Aorta (tissue), 5 donors: ENCODE measurements around the gene BTD. TPM values are rescaled to one million over a fixed set of nuclear protein-coding genes. Genes with fewer than 3 reads are reported as not detected.
A peak's percentile ranks its signal among the peaks of the same experiment; 100 is the strongest.
"Not testable (repeated sequence)": the region's sequence is repeated elsewhere in the genome, so short reads cannot be mapped to it uniquely, and the experiment has no call there.

Source experiments
- ATAC-seq: fragments of 200-7000 bp; cut with Tn5 transposase; one replicate; pipeline ENCODE4 v1.9.1; 2022; ENCODE audit warnings: moderate library complexity; ENCODE audit not compliant: low FRiP score
- DNase-seq, 2 donors: peaks; one replicate each; pipeline ENCODE4 v3.0.0-alpha.2; 2020
- H3K27ac ChIP-seq, 2 donors: one replicate each; pipeline ENCODE4 v1.5.1; 2013; ENCODE audit warnings: low read length in 2 of 2, mild to moderate bottlenecking in 2 of 2, moderate library complexity in 2 of 2, control low read depth in 1 of 2, inconsistent platforms in 1 of 2, low read depth in 1 of 2
- H3K27me3 ChIP-seq, 2 donors: one replicate each; pipeline ENCODE4 v1.6.1; 2013; ENCODE audit warnings: control low read depth in 1 of 2, low read length in 1 of 2, mild to moderate bottlenecking in 1 of 2, moderate library complexity in 1 of 2; ENCODE audit not compliant: insufficient read depth in 2 of 2, control insufficient read depth in 1 of 2
- H3K36me3 ChIP-seq, 2 donors: one replicate each; pipeline ENCODE4 v1.6.1; 2013; ENCODE audit warnings: control low read depth in 1 of 2, low read length in 1 of 2, mild to moderate bottlenecking in 1 of 2; ENCODE audit not compliant: insufficient read depth in 2 of 2, control insufficient read depth in 1 of 2
- H3K4me1 ChIP-seq, 2 donors: one replicate each; pipeline ENCODE4 v1.6.1; 2013; ENCODE audit warnings: low read length in 2 of 2, control low read depth in 1 of 2, mild to moderate bottlenecking in 1 of 2, moderate library complexity in 1 of 2; ENCODE audit not compliant: insufficient read depth in 2 of 2, control insufficient read depth in 1 of 2
- H3K4me3 ChIP-seq, 2 donors: one replicate each; pipeline ENCODE4 v1.5.1; 2013; ENCODE audit warnings: low read length in 2 of 2, control low read depth in 1 of 2, mild to moderate bottlenecking in 1 of 2
- H3K9me3 ChIP-seq: one replicate; pipeline ENCODE4 v1.6.1; 2013; ENCODE audit warnings: mild to moderate bottlenecking, low read length; ENCODE audit not compliant: control insufficient read depth
- WGBS, 2 donors: extraction: QIAGEN DNeasy Blood & Tissue Kit; methylation state at CpG; one replicate each; pipeline ENCODE4 v1.1.7; 2013; 5-methylcytosine and 5-hydroxymethylcytosine counted together
- intact Hi-C, 2 donors: fragments of 100-400 bp; cut with DNase I; formaldehyde crosslinking; loops; one replicate each; pipeline versions ENCODE4 v1.14.2 to v1.15.0; 2022
- polyA plus RNA-seq, 2 donors: library from polyadenylated mRNA; stranded (reverse); fragments of 200-250 nt; gene quantifications; one replicate each; pipeline ENCODE4 v1.2.3, GENCODE V29; 2013
- total RNA-seq, 2 donors: library from RNA; stranded (reverse); fragmentation: NEBNext Ultra II Directional; extraction: Animal tissue kit (Norgen Biotek cat#: 25700); gene quantifications; one replicate each; pipeline ENCODE4 v1.2.1, GENCODE V29; 2021
- donor health status: healthy with polysubstance abuse.
- donor health status: Bipolar disorder and iron deficiency.
- donor health status: DM: no; HTN: no; CAD: no.
- donor health status: DM: no; HTN: no; CAD: no.
- donor health status: DM: yes; HTN: yes; CAD: no.

Gene BTD
- total and polyA plus RNA-seq, 4 donors: 8.4 to 20.5 (median 14.7) TPM

DNA sequence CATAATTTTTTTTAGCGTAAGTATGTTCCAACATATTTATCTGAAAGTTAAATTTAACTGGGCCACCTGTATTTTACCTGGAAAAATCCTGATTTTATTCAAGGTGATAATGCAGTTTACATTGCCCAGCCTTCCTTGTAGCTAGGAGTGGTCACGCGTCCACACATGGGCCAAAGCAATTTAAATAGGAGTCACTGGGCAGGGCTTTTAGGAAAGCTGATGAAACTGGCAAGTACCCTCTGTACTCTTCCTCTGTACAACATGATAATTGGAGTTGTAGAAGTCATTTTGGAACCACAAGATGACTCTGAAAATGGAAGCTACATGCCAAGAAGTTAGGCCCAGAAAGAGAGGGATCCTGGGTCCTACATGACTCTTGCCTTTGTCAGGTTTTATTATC is 9.5 kb downstream of the BTD start:
- no peaks in the 10 kb centered on the region for H3K36me3 ChIP-seq
- no peaks in the 10 kb centered on the region for H3K27me3 ChIP-seq
- ATAC-seq (no peak), DNase-seq (no peak)
- no peaks in the 10 kb centered on the region for H3K9me3 ChIP-seq
- H3K4me1 ChIP-seq: peaks cover 0 to 3% of the 10 kb centered on the region in 2 donors
- no peak overlapping the region for H3K4me3 ChIP-seq
- WGBS, 2 donors: 96 to 99% methylated on average over 3 of the region's 3 CpGs
- intact Hi-C loops: no loop called here
- H3K27ac ChIP-seq: no peak overlapping the region

DNA sequence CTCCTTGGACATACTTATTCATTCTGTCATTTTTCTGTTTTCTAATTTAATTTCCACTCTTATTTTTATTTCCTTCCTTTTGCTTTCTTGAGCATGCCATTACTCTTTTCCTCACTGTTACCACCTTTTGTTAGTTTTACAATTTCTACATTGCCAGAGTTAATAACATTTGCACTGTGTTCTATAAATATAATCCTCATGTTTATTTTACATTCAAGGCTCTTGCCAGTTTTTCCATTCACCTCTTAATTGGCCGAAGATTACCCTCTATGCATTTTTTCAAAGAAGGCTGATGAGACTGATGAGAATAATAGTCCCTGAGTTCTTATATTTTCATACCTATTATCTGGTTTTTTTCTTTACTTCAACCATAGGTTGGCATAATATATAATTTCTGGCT is 10.5 kb downstream of the BTD start:
- Histone ChIP-seq H3K4me3 (no peak overlapping the region), H3K9me3 (no peaks in the 10 kb centered on the region), H3K27ac (no peak overlapping the region), H3K27me3 (no peaks in the 10 kb centered on the region), H3K36me3 (no peaks in the 10 kb centered on the region), H3K4me1 (peaks cover 0 to 3% of the 10 kb centered on the region in 2 donors)
- DNase-seq (no peak), ATAC-seq (no peak)
- intact Hi-C loops: no loop called here
- 7 to 21% methylated on average over 1 of the region's 1 CpG for WGBS, 2 donors

DNA sequence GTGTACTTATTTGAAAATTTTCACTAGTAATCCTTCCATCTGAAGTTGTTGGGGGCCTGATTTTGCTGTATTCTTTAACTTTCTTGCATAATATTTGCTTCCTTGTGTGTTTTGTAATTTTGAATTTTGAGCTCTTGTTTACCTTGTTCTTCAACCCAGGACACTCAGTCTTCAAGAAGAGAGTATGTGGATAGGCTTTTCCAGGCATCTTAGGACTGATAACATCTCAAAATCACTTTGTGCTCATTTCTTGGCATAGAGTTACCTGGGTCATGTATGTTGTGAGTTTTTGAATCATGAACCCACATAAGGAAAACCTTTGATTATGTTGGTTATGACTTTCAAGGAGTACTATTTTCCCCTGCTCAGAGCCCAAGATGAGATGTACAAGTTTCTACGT is 13.4 kb downstream of the BTD start:
- intact Hi-C loops: no loop called here
- H3K36me3 ChIP-seq: no peaks in the 10 kb centered on the region
- no peak for ATAC-seq
- H3K27ac ChIP-seq: no peak overlapping the region
- DNase-seq: no peak
- no peak overlapping the region for H3K4me3 ChIP-seq
- 88 to 90% methylated on average over 1 of the region's 1 CpG for WGBS, 2 donors
- no peaks in the 10 kb centered on the region for H3K9me3 ChIP-seq
- peaks cover 0 to 3% of the 10 kb centered on the region in 2 donors for H3K4me1 ChIP-seq
- no peaks in the 10 kb centered on the region for H3K27me3 ChIP-seq

DNA sequence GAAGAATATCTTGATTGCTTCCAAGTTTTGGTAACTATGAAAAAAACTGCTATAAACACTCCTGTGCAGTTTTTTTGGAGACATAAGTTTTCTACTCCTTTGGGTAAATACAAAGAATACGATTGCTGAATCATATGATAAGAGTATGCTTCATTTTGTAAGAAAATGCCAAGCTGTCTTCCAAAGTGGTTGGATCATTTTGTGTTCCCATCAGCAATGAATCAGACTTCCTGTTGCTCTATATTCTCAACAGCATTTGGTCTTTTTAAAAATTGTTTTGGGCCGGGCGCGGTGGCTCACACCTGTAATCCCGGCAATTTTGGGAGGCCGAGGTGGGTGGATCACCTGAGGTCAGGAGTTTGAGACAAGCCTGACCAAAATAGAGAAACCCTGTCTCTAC is 14.5 kb downstream of the BTD start:
- no peaks in the 10 kb centered on the region for H3K4me1 ChIP-seq
- WGBS, 2 donors: 89 to 93% methylated on average over 6 of the region's 6 CpGs
- no peak for ATAC-seq

DNA sequence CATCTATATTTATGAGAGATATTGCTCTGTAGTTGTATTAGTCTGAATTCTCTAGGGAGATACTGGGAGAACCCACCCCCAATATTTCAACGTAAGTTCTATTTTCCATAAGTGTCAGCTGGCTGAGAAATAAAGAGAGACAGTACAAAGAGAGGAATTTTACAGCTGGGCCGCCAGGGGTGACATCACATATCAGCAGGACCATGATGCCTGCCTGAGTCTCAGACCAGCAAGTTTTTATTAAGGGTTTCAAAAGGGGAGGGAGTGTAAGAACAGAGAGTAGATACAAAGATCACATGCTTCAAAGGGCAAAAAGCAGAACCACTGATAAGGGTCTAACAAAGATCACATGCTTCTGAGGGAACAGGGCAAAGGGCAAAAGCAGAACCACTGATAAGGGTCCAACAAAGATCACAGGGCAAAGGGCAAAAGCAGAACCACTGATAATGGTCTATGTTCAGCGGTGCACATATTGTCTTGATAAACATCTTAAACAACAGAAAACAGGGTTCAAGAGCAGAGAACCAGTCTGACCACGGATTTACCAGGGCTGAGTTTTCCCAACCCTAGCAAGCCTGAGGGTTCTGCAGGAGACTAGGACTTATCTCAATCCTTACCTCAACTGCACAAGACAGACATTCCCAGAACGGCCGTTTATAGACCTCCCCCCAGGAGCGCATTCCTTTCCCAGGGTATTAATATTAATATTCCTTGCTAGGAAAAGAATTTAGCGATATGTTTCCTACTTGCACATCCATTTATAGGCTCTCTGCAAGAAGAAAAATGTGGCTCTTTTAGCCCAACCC is 18.3 kb downstream of the BTD start:
- intact Hi-C loops, ATAC-seq, H3K4me1 ChIP-seq, H3K27ac ChIP-seq, H3K27me3 ChIP-seq, H3K4me3 ChIP-seq, H3K36me3 ChIP-seq, DNase-seq, H3K9me3 ChIP-seq: not testable (repeated sequence)
- WGBS, 2 donors: 94% methylated on average over 8 of the region's 8 CpGs

More for the DNA sequence above, 14.5 kb downstream of the BTD start:
- Histone ChIP-seq H3K27ac (no peak overlapping the region), H3K4me3 (no peak overlapping the region), H3K9me3 (no peaks in the 10 kb centered on the region), H3K27me3 (no peaks in the 10 kb centered on the region), H3K36me3 (no peaks in the 10 kb centered on the region)
- intact Hi-C loops: no loop called here
- no peak for DNase-seq

DNA sequence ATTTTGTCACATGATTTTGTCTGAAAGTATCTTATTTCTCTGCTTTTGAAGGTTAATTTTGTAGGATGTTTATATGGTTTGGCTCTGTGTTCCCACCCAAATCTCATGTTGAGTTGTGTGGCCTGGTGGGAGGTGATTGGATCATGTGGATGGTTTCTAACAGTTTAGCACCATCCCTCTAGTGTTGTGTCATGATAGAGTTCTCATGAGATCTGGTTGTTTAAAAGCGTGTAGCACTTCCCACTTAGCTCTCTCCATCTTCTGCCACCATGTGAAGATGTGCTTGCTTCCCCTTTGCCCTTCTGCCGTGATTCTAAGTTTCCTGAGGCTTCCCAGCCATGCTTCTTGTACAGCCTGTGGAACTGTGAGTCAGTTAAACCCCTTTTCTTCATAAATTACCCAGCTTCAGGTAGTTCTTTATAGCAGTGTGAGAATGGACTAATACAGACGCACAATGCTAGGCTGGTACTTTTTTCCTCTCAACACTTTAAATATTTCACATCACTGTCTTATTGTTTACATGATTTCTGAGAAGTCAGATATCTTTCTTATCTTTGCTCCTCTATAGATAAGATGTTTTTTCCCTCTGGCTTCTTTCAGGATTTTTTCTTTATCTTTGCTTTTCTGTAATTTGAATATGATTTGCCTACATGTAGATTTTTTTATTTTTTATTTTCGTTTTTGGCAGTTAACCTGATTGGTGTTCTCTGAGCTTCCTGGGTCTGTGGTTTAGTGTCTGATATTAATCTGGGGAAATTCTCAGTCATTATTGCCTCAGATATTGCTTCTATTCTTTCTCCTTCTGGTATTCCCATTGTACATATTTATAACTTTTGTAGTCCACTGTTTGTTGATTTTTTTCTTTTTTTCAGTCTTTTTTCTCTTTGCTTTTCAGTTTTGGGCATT is 22.2 kb downstream of the BTD start:
- no peaks in the 10 kb centered on the region for H3K36me3 ChIP-seq
- ATAC-seq (no peak), DNase-seq (no peak)
- no peaks in the 10 kb centered on the region for H3K9me3 ChIP-seq
- no peak overlapping the region for H3K27ac ChIP-seq
- H3K4me3 ChIP-seq: no peak overlapping the region
- no peaks in the 10 kb centered on the region for H3K4me1 ChIP-seq
- WGBS, 2 donors: 72 to 75% methylated on average over 4 of the region's 4 CpGs
- intact Hi-C loops: no loop called here
- H3K27me3 ChIP-seq: no peaks in the 10 kb centered on the region

DNA sequence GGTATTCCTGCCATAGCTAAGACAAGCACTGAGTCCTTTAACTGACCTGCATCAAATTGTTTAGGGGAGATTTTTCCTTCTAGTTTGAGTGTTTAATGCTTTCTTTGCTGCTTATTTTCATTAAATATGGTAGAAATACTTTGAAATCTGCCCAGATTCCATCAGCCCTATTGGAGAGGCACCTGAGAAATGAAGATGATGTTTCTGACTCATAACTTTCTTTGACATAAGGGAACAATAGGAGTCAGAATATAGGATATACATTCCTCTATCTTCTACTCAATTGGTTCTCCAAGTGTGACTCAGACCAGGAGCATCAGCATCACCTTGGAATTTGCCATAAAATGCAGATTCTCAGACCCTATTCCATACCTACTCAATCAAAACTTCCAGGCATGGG is 27.4 kb downstream of the BTD start:
- intact Hi-C loops: no loop called here
- no peak for DNase-seq

DNA sequence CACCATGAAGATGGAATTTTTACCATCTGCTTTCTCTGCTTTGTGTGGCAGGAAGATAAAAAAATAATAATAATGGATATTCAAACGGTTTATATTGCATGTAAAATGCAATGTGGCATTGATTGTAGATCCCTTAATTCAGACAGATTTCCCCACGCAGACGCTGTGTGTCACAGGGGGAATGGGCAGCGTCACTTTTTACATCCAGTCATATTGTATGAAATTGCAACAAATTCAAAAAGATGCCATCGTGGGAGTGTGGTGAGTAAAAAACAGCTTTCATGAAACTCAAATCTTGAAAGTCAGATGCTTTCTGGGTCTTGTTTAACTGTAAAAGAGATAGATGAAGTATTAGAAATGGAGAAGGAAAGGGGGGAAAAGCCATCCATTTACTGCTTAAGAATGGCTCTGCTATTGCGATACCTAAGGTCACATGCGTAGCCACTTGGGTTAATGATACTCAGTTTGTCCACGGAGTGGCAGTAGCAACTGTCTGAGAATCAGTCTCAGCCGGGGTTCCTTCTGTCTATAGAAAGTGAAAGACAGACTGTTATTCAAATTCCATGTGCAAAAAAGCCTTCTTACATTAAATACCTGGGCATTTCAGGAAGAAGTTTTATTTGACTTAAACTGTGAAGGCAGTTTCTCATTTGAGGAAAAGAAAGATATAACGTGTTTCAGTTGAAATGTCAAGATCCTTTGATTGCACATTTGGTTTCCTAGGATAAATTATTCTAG is 28.5 kb downstream of the BTD start:
- Histone ChIP-seq H3K9me3 (no peaks in the 10 kb centered on the region), H3K27me3 (no peaks in the 10 kb centered on the region), H3K27ac (no peak overlapping the region), H3K4me3 (peak overlapping the region; percentile 30 to 46), H3K4me1 (peaks cover 0 to 3% of the 10 kb centered on the region in 2 donors), H3K36me3 (no peaks in the 10 kb centered on the region)
- ATAC-seq: peak; percentile 87
- intact Hi-C loops: loop anchor here (2.0 to 10.0 kb wide), 5 partner anchors 167 to 617 kb away; partner anchors contain the start of genes ANKRD28 (in 1 of the 2) and GALNT15 (in 1 of the 2)
- 38 to 42% methylated on average over 10 of the region's 10 CpGs for WGBS, 2 donors
- DNase-seq: peak in 1 of 2 donors; percentile 56

More for the DNA sequence above, 27.4 kb downstream of the BTD start:
- Histone ChIP-seq H3K27me3 (no peaks in the 10 kb centered on the region), H3K27ac (no peak overlapping the region), H3K4me1 (no peaks in the 10 kb centered on the region), H3K36me3 (no peaks in the 10 kb centered on the region), H3K4me3 (no peak overlapping the region), H3K9me3 (no peaks in the 10 kb centered on the region)
- ATAC-seq: no peak
